ENCODE results near the gene BNIP1.
A peak's percentile ranks its signal among the peaks of the same experiment; 100 is the strongest.
"Not testable (repeated sequence)": the region's sequence is repeated elsewhere in the genome, so short reads cannot be mapped to it uniquely, and the experiment has no call there.

Gene BNIP1

GRCh38 chr5:173144200-173145176 lies at the start of gene BNIP1:
TSS of gene BNIP1 (plus strand) at chr5:173144531. CDS start at chr5:173144546, 15 bp downstream.
- peak; percentile 96 to 97 for DNase-seq

- no peak for DNase-seq
Observed at GRCh38 chr5:173098787-173099186, 45.5 kb upstream of the BNIP1 start.

GRCh38 chr5:173099461-173099860 lies 44.9 kb upstream of the BNIP1 start:
- DNase-seq, result no peak

- no peak for DNase-seq
Observed at GRCh38 chr5:173101245-173101644, 43.1 kb upstream of the BNIP1 start.

- DNase-seq, result no peak
Observed at GRCh38 chr5:173103411-173103810, 40.9 kb upstream of the BNIP1 start.

- no peak for DNase-seq
Observed at GRCh38 chr5:173108914-173109313, 35.4 kb upstream of the BNIP1 start.

GRCh38 chr5:173114536-173114935 lies 29.8 kb upstream of the BNIP1 start:
- DNase-seq, result no peak

- DNase-seq, result no peak
Observed at GRCh38 chr5:173119719-173120118, 24.6 kb upstream of the BNIP1 start.

GRCh38 chr5:173123416-173123815 lies 20.9 kb upstream of the BNIP1 start:
- no peak for DNase-seq

- not testable (repeated sequence) for DNase-seq
Observed at GRCh38 chr5:173132166-173132565, 12.2 kb upstream of the BNIP1 start.

GRCh38 chr5:173138707-173139106 lies 5.6 kb upstream of the BNIP1 start:
- DNase-seq, result no peak

- DNase-seq, result no peak
Observed at GRCh38 chr5:173139631-173140030, 4.7 kb upstream of the BNIP1 start.

GRCh38 chr5:173140769-173141168 lies 3.6 kb upstream of the BNIP1 start:
- no peak for DNase-seq

GRCh38 chr5:173143567-173143966 lies 764 bp upstream of the BNIP1 start:
- no peak for DNase-seq

GRCh38 chr5:173148354-173148753 lies 4.0 kb downstream of the BNIP1 start:
- DNase-seq, result no peak

GRCh38 chr5:173152547-173152946 lies 8.2 kb downstream of the BNIP1 start:
- DNase-seq, result no peak

- DNase-seq, result no peak
Observed at GRCh38 chr5:173153842-173154241, 9.5 kb downstream of the BNIP1 start.

- DNase-seq, result not testable (repeated sequence)
Observed at GRCh38 chr5:173154619-173155018, 10.3 kb downstream of the BNIP1 start.

GRCh38 chr5:173155912-173156311 lies 11.6 kb downstream of the BNIP1 start:
- no peak for DNase-seq

- no peak for DNase-seq
Observed at GRCh38 chr5:173158366-173158765, 14.0 kb downstream of the BNIP1 start.

- DNase-seq, result no peak
Observed at GRCh38 chr5:173159256-173159655, 14.9 kb downstream of the BNIP1 start.

- no peak for DNase-seq
Observed at GRCh38 chr5:173161148-173161547, 16.8 kb downstream of the BNIP1 start.

GRCh38 chr5:173163219-173163618 lies 18.9 kb downstream of the BNIP1 start:
- DNase-seq, result no peak

- no peak for DNase-seq
Observed at GRCh38 chr5:173165177-173166016, 21.1 kb downstream of the BNIP1 start.

All from CD4-positive, alpha-beta T cell treated with Interleukin-1 beta for 1 hour (primary cell).